ENCODE data around the gene AP3S1.

DNA sequence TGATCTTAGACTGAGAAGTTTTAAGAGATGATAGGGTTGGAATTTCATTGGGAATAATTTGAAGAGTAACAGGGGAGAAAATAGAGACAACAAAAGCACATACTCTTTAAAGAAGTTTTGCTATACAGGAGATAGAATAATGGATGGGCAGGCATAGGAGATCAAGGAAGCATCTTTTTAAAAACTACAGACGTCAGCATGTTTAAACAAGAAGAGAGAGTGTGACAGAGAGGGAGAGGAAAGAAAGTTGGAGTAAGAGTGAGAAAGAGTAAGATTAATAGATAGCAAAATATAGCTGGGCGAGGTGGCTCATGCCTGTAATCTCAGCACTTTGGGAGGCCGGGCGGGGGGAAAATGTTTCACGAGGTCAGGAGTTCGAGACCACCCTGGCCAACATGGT is 115.2 kb downstream of the AP3S1 start:
- TF ChIP-seq POLR2A (IDR thresholded peaks at IDR 0.05) = no peak
- TF ChIP-seq, protein P1, sequence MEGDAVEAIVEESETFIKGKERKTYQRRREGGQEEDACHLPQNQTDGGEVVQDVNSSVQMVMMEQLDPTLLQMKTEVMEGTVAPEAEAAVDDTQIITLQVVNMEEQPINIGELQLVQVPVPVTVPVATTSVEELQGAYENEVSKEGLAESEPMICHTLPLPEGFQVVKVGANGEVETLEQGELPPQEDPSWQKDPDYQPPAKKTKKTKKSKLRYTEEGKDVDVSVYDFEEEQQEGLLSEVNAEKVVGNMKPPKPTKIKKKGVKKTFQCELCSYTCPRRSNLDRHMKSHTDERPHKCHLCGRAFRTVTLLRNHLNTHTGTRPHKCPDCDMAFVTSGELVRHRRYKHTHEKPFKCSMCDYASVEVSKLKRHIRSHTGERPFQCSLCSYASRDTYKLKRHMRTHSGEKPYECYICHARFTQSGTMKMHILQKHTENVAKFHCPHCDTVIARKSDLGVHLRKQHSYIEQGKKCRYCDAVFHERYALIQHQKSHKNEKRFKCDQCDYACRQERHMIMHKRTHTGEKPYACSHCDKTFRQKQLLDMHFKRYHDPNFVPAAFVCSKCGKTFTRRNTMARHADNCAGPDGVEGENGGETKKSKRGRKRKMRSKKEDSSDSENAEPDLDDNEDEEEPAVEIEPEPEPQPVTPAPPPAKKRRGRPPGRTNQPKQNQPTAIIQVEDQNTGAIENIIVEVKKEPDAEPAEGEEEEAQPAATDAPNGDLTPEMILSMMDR (IDR thresholded peaks at IDR 0.05) = no peak

Measured in ovary (tissue), 3 donors.